ENCODE data around the gene RELCH.
A peak's percentile ranks its signal among the peaks of the same experiment; 100 is the strongest.
"Not testable (repeated sequence)": the region's sequence is repeated elsewhere in the genome, so short reads cannot be mapped to it uniquely, and the experiment has no call there.

Gene RELCH, protein sequence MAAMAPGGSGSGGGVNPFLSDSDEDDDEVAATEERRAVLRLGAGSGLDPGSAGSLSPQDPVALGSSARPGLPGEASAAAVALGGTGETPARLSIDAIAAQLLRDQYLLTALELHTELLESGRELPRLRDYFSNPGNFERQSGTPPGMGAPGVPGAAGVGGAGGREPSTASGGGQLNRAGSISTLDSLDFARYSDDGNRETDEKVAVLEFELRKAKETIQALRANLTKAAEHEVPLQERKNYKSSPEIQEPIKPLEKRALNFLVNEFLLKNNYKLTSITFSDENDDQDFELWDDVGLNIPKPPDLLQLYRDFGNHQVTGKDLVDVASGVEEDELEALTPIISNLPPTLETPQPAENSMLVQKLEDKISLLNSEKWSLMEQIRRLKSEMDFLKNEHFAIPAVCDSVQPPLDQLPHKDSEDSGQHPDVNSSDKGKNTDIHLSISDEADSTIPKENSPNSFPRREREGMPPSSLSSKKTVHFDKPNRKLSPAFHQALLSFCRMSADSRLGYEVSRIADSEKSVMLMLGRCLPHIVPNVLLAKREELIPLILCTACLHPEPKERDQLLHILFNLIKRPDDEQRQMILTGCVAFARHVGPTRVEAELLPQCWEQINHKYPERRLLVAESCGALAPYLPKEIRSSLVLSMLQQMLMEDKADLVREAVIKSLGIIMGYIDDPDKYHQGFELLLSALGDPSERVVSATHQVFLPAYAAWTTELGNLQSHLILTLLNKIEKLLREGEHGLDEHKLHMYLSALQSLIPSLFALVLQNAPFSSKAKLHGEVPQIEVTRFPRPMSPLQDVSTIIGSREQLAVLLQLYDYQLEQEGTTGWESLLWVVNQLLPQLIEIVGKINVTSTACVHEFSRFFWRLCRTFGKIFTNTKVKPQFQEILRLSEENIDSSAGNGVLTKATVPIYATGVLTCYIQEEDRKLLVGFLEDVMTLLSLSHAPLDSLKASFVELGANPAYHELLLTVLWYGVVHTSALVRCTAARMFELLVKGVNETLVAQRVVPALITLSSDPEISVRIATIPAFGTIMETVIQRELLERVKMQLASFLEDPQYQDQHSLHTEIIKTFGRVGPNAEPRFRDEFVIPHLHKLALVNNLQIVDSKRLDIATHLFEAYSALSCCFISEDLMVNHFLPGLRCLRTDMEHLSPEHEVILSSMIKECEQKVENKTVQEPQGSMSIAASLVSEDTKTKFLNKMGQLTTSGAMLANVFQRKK

DNA sequence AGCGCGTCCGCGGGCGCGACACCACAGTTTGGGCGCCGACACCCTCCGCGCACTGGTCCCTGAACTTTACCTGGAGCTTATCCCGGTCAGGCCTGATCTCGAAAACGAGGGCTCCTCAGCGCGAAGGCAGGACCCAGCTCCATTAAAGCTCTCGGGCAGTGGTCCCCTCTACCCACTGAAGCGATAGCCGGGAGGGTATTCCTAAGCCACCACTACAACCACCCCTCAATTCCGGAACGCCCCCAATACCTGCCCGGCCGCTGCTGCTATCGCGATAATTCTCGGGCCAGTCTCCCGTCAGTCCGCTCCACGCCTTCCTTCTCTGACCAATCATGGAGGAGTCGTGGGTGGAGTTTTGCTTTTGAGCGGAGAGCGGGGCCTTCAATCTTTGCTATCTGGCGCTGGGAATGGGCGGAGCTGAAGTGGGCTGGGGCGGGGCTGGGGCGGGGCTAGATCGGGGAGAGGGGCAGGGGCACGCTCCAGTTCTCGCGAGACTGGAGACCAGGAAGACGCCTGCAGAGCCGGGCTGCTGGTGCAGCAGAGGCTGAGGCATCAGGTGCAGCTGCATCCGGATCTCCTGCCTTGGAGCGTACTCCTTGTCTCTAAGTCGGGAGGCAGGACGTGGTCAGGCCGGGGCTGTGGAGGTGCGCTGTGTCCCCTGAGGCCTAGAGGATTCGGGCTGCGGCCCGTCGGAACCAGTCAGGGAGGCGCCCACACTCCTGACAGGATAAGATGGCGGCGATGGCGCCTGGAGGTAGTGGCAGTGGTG, at the start of gene RELCH, which contains the start of gene PIGN:
TSS of gene RELCH (plus strand) at position 482 of the 769 bp plus-strand sequence. CDS start at position 733, 251 bp downstream.
TSS of gene PIGN (minus strand) at position 283 of the 769 bp plus-strand sequence. CDS start 25,703 bp downstream, outside the sequence.
- DNase-seq: peak; percentile 94 to 95 (median 94)

GRCh38 chr18:62138461-62139235, 48.4 kb upstream of the RELCH start:
- no peak for DNase-seq

DNA sequence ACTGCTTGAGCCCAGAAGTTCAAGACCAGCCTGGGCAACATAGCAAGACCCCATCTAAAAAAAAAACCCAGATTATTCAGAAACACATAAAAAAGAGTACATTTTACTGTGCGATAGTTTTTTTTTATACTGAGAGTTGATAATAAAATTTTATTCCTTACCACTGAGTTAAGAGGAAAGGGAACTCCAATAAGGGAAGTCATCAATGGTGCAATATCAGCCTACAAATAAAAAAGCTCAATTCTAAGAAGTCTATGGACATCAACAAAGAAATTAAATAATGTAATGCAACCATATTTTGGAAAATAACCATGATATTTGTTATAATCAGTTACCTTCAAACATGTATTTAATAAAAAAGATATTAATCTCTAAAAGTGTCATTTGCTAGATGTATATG, 46.8 kb upstream of the RELCH start:
- no peak for DNase-seq

DNA sequence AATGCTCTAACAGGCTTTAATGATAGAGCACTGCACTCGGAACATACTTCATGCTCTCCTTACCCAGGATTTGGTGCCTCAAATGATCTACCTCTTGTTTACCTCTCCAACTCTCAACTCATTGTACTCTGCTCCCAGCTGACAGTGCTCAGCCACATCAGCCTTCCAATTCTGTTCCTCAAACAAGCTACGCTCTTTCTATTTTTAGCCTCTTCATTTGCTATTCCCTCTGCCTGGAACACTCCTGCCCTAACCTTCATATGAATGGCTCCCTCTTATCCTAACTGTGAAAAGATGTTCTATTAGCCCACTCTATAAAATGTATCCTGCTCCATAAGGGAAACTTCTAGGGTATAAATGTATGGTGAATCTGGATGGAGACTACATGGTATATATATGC, 42.7 kb upstream of the RELCH start:
- no peak for DNase-seq

- DNase-seq: no peak
These were observed 35.8 kb upstream of the RELCH start for GRCh38 chr18:62151068-62151771.

DNA sequence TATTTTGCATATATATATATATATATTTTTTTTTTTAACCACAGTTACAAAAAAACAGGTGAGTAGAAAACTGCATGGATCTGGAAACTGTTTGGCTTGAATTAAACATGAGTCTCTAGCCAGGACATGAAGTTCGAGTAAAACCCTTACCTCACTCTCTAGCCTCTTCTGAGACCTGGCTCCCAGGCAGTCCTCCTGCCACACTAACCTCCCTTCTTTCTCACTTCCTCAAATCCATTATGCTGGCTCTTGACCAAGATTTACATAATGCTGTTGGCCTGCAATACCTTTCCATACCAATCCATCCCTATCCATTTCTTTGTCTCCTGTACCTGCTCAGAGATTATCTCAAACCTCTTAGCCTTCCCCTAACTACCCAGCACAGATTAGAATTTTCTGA, 34.2 kb upstream of the RELCH start:
- no peak for DNase-seq

GRCh38 chr18:62157843-62158242, 29.2 kb upstream of the RELCH start:
- DNase-seq: no peak

DNA sequence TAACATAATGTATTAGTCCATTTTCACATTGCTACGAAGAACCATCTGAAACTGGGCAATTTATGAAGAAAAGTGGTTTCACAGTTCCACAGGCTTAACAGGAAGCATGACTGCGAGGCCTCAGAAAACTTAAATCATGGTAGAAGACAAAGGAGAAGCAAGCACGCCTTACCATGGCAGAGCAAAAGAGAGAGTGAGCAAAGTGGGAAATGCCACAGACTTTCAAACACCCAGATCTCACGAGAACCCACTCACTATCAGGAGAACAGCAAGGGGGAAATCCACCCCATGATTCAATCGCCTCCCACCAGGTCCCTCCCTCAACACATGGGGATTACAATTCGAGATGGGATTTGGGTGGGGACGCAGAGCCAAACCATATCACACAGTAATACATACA, 22.7 kb upstream of the RELCH start:
- no peak for DNase-seq

DNA sequence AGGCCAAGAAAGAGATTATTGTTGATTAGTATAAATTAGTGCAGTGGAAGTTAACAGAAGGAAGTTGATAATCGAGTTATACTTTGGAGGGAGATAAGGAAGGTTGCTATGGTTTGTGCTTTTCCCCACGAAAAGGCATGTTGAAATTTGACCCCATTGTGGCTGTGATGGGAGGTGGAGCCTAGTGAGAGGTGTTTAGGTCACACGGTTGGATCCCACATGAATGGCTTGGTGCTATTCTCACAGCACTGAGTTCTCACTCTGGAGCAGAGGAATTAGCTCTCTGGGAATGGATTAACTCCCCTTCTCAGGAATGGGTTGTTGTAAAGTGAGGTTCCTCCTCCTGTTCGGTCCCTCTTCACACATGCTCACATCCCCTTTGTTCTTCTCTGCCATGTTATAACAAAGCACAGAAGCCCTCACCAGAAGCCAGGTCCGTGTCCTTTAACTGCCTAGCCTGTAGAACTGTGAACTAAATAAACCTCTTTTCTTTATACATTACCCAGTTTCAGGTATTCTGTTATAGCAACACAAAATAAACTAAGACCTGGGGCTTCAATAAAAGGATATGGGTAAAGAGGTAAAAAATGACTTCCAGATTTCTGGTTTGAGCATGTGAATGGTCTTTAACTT, 22.1 kb upstream of the RELCH start:
- DNase-seq: no peak

DNA sequence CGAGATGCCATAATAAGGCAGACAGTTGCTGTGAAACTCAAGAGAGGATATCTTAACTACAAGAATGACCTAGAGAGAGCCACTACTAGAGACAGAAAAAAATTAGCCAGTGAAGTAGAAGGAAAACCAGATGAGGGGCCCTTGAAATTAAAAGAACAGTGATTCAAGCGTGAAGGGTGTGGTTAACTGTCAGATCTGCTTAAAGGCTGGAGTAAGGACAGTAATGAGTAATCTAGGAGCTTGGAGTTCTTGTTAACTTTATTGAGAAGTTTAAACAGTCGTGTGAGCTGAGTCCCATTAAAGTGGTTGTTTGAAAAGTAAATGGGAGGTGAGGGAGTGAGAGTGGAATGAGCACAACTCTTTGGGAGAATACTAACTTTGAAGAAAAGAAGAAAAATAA, 21.5 kb upstream of the RELCH start:
- no peak for DNase-seq

DNA sequence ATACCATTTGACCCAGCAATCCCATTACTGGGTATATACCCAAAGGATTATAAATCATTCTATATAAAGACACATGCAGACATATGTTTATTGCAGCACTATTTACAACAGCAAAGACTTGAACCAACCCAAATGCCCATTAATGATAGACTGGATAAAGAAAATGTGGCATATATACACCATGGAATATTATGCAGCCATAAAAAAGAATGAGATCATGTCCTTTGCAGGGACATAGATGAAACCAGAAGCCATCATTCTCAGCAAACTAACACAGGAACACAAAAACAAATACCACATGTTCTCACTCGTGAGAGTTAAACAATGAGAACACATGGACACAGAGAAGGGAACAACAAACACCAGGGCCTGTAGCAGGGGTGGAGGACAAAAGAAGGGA, 20.5 kb upstream of the RELCH start:
- not testable (repeated sequence) for DNase-seq

DNA sequence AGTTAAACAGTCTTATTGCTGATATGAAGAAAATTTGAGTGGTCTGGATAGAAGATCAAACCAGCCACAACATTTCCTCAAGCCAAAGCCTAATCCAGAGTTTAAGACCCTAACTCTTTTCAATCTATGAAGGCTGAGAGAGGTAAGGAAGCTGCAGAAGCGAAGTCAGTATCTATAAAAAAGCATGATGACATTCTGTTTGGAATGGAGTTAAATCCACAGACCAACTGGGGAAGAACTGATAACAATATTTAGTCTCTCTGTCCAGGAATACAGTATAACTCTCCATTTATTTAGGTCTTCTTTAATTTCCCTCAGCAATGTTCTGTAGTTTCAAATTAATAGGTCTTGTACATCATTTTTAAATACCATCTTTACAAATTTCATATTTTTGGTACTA, 16.2 kb upstream of the RELCH start:
- DNase-seq: no peak

DNA sequence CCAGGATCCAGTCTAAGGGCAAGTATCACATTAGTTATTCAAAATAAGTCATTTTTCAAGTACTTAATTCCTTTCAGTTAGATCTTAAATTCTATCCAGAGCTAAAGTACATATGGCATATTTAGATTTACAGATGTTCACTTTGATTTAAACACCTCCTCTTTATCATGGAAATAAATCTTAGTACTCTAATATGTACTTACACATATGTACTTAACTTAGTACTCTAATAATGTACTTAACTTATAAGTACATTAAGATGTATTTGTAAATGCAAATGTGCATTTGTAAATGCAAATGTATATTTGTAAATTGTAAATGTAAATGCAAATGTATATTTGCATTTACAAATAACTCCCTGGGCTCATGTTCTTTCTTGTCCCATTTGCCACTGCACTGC, 14.8 kb upstream of the RELCH start:
- DNase-seq: no peak

GRCh38 chr18:62175521-62175920, 11.5 kb upstream of the RELCH start:
- no peak for DNase-seq

- DNase-seq: no peak
These were observed 9.8 kb upstream of the RELCH start for GRCh38 chr18:62177271-62177670.

GRCh38 chr18:62179213-62179612, 7.8 kb upstream of the RELCH start:
- DNase-seq: no peak

DNA sequence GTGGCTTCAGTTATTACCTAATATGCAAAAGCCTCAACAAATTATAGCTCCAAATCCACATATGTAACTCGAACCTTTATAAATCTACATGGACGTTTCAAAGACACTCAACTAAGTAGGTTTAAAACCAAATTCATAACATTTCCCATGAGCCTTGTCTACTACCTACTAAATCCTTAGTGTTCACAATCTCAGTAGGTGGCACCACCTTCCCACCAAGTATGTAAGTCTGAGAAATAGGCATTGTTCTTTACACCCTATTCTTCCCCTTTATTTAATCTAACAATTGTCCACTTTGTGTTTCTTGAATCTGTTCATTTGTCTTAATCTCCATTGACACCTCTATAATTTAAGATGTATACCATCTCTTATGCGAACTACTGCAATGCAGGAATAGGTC, 4.8 kb upstream of the RELCH start:
- no peak for DNase-seq

DNA sequence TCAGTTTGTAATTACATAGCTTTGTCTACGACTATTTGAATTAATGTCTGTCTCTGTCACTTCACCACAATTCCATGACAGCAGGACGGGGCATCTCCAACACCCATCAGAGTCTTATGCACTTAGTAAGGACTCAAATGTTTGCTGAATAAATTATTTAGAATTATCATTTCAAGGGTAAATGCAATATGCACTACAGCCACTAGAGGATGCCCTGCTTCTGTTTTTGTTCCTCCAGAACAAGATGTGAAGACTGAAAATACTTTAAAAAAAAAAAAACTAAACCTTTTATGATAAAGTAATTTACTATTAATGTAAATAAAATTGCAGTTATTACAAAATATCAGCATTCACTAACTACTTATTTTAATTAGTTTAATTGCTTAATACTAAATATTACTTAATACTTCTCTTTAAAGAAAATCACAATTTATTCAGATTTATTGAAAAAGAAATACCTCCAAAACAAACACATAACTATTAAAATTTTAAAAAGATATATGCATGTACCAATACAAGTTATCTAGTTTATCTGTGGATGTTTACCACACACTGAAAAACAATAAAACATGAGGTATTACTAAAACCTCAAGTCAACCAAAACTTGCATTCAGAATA, 3.4 kb upstream of the RELCH start:
- no peak for DNase-seq

GRCh38 chr18:62186499-62186773, 619 bp upstream of the RELCH start:
- DNase-seq: no peak
